GM19395 (cell line): ENCODE measurements around the gene SCRN2.

Source experiments
- ATAC-seq: cut with Tn5 transposase; IDR thresholded peaks from one replicate; pipeline ENCODE4 v1.9.1; 2021; ENCODE audit warnings: mild to moderate bottlenecking, moderate library complexity; ENCODE audit not compliant: unreplicated experiment

SCRN2 gene

DNA sequence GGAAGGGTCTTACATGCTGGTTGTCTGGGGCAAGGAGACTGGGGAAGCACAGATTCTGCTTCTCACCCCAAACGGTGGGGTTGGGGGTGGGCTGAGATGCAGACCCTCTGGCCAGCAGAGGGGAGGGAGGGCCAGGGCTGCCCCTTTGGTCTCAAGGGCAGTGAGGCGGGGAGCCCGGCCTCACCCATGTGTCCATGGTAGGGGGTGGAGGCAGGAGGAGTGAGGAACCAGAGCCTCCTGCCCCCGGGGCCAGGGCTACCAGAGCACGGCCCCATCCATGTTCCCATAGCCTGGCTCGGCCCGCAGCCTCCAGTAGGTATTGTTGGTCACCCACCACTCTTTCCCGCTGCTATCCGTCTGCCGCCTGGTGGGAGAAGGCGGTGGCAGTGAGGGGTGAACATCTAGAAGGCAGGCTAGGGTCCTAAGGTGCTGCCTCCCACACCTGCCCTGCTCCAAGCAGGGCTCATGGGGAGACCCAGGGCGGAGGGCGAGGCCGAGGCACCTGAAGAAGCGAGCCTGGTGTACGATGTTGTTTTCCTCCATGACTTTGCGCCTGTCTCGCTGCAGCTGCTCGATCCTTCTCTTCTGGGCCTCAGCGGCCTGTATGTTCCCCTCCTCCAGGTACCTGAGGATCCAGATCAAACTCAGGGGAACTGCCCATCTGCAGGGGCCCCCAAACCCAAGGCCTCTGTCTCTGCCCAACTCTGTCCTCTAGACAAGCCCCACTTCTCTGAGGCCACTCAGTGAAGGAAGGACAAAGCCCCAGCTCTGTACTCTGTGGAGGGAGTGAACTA, 32.8 kb downstream of the SCRN2 start:
- ATAC-seq, result no peak

DNA sequence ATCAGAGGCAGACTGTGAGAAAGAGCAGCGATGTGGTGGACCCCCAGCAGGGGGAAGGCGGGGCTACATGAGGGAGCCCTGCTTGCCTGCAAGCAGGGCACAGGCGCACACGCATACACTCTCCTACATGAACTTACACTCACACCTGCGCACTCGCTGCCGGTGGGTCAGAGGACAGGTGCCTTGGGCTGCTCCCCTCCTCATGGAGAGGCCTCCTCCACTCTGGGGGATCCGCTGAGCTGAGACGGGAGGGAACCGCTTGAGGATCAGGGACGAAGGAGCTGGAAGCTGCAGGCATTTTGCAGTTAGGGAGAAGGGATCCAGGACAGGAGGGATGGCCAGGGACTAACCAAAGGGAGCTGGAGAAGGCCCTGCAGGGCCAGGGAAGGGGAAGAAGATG, 33.7 kb downstream of the SCRN2 start:
- ATAC-seq, result no peak

DNA sequence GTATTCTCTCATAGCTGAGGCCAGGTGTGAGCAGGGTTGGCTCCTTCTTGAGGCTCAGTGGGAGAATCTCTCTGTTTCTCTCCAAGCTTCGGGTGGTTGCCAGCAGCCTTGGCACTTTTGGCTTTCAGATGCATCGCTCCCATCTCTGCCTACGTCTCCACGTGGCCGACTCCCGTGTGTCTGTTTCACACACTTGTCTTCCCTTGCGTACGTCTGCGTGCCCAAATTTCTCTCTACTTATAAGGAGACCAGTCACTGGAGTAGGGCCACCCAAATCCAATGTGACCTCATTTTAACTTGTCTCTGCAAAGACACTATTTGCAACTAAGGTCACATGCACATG, 34.2 kb downstream of the SCRN2 start:
- ATAC-seq, result no peak

DNA sequence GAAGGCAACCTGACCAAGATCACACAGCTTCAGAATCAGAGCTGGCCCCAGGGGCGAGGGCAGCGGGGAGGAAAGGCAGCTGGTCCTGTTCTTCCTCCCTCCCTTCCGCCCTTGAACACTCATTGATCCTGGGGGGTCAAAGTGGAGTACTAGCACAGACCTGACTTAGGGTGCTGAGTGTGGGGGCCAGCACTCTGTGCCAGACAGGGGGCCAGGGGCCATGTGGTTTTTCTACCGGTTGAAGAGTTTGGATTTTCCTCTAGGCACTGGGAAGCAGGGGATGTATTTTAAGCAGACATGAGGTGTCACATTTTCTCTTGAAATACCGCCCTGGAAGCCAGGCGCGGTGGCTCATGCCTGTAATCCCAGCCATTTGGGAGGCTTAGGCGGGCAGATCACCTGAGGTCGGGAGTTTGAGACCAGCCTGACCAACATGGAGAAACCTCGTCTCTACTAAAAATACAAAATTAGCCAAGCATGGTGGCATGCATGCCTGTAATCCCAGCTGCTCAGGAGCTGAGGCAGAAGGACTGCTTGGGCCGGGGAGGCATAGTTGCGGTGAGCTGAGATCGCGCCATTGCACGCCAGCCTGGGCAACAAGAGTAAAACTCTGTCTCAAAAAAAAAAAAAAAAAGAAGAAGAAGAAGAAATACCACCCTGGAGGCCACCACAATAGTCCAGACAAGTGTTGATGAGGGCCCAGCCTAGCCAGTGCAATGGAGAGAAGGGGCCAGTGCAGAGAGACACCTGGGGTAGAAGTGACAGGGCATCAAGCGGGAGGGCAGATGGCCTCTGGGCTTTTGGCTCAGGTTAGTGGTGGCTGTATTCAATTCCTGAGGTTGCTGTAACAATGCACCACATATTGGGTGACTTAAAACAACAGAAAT, 34.8 kb downstream of the SCRN2 start:
- ATAC-seq, result no peak

DNA sequence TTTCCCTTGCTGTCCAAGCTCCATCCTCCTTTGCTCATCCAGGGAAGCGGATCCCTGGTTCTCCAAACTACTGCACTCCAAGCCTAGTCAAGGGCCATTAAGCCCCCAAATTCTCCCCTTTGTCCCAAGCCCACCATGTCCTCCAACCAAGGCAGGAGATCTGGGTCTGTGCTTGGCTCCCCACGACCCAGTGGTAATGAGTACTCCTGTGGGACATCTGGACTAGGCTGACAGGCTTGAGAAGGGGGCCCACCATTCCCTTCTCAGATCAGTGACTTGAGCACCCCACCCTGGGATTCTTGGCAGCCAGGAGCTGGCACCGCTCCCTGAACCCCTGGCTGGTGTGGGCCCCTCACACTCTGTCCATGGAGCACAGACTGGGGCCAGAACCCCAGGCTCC, 36.6 kb downstream of the SCRN2 start:
- ATAC-seq, result no peak

DNA sequence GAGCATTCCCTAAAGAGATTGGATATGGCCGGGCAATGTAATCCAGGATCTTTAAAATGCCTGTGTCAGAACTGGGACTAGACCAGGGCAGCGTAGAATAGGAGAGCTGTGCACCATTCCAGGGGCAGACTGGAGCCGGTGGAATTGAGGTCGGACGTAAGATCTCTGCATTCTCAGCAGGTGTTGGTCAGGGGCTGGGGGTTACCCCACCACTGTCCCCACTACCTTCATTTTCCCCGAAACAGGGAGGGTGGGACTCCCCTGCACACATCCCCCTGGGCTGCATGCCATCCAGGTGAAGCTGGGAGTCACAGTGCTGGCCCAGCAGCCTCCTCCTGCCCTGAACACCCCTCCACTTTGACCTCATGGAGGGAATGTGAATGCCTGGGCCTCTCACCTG, 37.3 kb downstream of the SCRN2 start:
- no peak for ATAC-seq

DNA sequence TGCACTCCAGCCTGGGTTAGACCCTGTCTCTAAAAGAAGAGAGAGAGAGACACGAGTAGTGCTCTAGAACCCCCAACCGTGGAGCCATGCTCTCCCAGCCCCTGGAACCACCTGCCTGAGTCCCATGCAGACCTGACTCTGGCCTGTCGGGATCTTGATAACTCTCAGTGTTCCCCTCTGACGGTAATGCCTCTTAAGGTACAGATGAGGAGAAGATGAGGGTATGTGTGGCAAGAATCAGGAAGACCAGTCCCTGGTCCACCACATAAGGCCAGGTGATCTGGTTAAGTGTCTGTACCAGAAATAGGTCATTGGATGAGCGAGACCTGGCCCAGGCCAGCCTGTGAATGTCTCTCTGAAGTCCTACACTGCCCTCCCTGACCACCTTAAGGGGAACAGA, 37.9 kb downstream of the SCRN2 start:
- no peak for ATAC-seq

DNA sequence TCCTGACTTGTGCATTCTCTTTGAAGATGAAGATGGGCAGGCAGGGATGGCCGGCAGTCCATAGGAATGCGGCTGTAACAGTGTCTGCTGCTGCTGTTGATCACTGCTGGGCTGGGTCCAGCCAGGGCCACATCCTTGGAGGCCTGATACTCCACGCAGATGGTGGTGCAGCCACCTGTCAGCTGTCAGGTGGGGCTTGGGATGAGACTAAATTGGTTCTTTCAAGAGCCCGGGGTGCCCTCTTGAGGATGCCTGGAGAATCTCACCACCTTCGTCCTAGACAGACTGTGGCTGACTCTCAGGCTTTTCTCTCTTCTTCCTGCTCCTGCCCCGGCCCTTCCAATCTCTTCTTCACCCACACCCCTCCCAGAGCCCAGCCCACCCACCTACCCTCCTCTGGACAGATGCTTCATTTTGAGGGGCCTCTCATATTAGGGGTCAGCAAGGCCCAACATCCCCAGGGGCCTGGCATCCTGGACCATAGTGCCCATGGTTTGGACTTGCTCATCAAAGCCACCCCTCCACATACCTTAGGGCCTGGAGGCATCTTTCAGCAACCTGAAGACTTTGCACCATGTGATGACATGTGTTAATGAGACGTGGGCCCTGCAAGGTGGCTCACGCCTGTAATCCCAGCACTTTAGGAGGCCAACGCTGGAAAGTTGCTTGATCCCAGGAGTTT, 38.6 kb downstream of the SCRN2 start:
- ATAC-seq, result no peak

DNA sequence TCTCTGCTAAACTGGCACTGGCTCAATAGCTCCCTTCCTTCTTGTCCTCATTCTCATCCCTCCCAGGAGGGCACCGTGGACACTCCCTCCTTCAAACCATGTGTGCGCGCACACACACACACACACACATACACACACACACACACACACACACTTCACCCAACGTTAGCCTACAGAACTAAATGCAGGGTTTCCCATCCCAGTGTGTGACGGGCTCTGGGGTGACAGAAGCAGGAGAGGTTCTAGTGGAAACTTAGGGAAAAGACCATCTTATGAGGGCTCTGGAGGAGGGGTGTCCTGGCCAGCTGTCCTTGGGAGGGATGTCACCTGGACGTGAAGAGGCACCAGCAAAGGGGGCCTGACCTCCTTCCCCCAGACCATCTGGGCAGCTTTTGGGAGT, 39.2 kb downstream of the SCRN2 start:
- no peak for ATAC-seq

DNA sequence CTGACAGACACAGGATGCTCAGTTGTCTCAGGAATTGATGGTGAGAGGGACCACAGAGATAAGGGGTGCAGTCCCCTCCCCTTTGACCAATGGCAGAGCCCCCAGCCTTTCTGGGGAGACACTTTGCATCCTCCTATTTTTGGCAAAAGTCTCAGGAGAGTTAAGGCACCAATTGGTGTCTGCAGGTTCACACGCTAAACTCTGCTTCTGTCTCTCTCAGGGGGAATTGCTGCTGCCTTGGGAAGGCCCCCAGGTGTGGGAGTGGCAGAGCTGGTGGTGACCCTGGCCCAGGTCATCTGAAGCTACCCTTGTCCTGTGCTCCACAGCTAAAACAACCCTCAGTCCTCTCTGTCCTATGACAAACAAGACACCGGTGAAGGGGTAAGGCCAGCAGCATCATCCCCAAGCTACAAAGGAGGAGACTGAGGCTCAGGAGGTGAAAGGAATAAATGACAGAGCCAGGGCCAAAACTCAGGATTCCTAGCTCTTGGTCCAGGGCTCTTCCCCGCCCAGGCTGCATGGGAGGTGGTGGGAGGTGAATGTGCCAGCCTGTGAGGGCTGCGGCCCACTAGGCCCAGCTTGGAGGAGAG, 39.8 kb downstream of the SCRN2 start:
- ATAC-seq, result no peak

DNA sequence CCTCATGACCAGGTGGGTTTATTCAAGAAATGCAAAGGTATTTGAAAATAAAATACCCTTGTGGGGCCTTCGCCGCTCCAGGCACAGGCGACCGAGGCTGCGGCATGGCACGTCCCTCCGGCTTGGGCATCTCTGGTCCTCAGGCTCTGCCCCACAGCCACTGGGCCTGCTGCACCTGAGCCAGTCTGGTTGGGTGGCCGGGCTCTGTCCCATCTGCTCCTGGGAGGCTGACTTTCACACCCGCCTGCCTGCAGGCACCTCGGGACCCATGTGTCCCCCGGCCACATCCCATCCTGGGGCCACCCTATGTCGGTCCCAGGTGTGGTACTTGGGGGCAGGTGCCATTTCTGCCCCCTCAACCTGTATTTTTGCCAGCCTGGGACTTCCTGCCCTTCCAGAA, 40.4 kb downstream of the SCRN2 start:
- no peak for ATAC-seq

DNA sequence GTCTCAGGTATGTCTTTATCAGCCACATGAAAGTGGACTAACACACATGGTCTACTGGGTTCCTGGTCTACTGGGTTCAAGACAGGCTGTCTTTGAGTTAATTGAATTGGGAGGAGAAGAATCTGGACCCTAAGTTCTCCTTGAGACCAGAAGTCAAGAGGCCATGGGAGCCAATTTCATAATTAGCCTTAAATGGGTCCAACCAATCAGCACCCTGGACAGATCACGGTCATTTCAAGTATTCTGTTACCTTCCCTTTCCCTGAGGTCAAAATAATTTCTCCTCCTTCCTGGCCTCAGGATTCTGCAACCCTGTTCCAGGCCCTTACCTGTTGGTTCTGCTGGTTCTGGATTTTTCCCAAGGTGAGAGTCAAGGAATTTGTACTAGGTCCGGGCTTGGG, 43.3 kb downstream of the SCRN2 start:
- no peak for ATAC-seq

DNA sequence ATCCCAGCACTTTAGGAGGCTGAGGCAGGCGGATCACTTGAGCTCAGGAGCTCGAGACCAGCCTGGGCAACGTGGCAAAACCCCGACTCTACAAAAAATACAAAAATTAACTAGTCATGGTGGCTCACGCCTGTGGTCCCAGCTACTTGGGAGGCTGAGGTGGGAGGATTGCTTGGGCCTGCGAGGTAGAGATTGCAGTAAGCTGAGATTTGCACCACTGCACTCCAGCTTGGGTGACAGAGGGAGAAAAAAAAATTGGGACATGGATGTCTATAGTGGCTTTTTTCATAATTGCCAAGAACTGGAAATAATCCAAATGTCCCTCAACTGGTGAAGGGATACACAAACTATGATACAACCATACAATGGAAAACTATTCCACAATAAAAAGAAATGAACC, 48.1 kb downstream of the SCRN2 start:
- ATAC-seq, result no peak

DNA sequence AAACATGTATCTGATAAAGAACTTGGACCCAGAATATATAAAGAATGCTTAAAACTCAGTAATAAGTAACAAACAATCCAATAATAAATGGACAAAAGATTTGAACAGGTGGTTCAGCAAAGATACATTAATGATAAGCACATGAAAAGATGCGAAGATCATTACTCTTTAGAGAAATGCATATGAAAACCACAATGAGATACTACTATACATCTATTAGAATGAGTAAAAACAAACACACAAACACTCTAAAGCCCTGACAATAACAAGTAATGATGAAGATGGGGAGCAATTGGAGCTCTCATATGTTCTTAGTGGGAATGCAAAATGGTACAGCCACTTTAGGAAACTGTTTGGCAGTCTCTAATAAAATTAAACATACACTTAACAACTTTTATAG, 48.6 kb downstream of the SCRN2 start:
- ATAC-seq, result no peak

DNA sequence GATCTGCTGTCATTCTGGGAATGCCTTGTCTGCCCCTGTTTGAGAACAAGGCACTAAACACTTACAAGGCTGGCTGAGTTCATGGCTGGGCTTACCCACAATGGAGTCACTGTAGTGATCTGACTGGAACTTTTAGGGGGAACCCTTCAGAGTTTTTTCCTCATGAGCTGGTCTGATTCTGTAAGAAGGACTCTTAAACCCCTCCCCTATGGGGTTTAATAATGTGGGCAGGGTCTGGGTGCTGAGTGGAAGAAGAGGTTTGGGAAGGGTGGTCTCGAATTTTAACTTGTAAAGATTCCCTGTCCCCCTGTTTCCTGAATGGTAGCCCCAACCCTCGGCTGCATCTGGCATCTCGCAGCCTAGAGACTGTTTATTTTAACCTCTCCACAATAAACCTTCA, 50.0 kb downstream of the SCRN2 start:
- no peak for ATAC-seq

DNA sequence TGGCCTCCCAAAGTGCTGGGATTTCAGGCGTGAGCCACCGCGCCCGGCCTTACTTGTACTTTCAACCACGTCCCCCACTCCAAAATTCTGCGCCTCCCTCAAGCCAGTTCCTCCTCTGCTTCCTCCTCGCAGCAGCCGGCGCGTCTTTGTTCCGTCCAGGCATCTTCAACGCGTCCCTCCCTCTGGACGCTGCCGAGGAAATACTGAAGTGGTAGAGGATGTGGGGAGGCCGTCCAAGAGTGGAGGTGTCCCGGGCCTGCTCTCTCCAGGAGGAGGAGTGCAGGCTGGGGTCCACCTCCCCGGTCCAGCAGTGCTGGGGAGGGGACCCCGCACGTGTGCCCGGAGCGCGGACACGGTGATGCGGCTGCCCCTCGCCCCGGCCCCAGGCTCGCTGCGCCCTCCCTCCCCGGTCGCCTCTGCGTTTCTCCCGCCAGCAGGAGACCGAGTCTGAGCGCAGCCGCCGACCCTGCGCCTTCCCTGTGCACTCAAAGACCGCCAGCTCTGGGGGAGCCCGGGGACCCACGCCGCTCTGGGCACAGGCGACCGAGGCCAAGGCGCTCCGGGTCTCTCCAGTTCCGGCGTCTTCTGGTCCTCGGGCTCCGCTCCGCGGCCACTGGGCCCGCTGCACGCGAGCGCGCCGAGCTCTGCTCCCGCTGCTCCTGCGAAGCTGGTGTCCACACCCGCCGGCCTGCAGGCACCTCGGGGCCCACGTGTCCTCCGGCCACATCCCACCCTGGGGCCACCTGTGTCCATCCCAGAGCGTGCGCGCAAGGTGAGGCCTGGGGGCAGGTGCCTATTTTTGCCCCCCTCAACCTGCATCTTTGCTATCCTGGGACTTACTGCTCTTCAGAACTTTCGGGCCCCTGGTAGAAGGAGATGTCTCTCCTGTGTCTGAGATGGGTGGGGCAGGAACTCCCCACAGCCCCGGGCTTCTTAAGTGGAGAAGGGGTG, 51.2 kb downstream of the SCRN2 start:
- no peak for ATAC-seq
